HEK293T (cell line): ENCODE measurements around the gene EFCAB5.
"Not testable (repeated sequence)": the region's sequence is repeated elsewhere in the genome, so short reads cannot be mapped to it uniquely, and the experiment has no call there.

Experiments
- CTCF ChIA-PET: fragments of 350-600 bp; formaldehyde crosslinking; extraction: SDS; loops from one replicate; lab custom pipeline; 2021; ENCODE audit warnings: antibody characterized with exemption, inconsistent platforms; lab: Yijun Ruan, JAX
- POLR2A ChIA-PET: fragments of 350-600 bp; formaldehyde crosslinking; extraction: SDS; loops from one replicate; lab custom pipeline; 2020; ENCODE audit warnings: antibody characterized with exemption, inconsistent platforms; lab: Yijun Ruan, JAX
- DNase-seq: peaks from one replicate; pipeline ENCODE4 v3.0.0; 2012; ENCODE audit warnings: mixed read lengths; ENCODE audit errors: extremely low spot score
- ARNT ChIP-seq: fragments of 450-650 bp; IDR thresholded peaks from 2 replicates; pipeline ENCODE4 v1.6.1; 2017; ENCODE audit warnings: mild to moderate bottlenecking
- BHLHE40 ChIP-seq: fragments of 450-650 bp; IDR thresholded peaks from 2 replicates; pipeline ENCODE4 v1.6.1; 2016; ENCODE audit warnings: mild to moderate bottlenecking, moderate library complexity, borderline replicate concordance
- CTBP1 ChIP-seq: fragments of 450-650 bp; IDR thresholded peaks from 2 replicates; pipeline ENCODE4 v1.6.1; 2016; ENCODE audit warnings: borderline replicate concordance
- ELF4 ChIP-seq: fragments of 450-650 bp; IDR thresholded peaks from 2 replicates; pipeline ENCODE4 v1.6.1; 2017; ENCODE audit warnings: antibody characterized with exemption
- FOXA1 ChIP-seq: fragments of 450-650 bp; IDR thresholded peaks from 2 replicates; pipeline ENCODE4 v1.6.1; 2016; ENCODE audit warnings: mild to moderate bottlenecking
- FOXK2 ChIP-seq: fragments of 450-650 bp; IDR thresholded peaks from 2 replicates; pipeline ENCODE4 v1.6.1; 2016; ENCODE audit warnings: mild to moderate bottlenecking
- FOXM1 ChIP-seq: fragments of 450-650 bp; IDR thresholded peaks from 2 replicates; pipeline ENCODE4 v1.6.1; 2017; ENCODE audit warnings: mild to moderate bottlenecking, borderline replicate concordance
- HDGF ChIP-seq: fragments of 450-650 bp; IDR thresholded peaks from 2 replicates; pipeline ENCODE4 v1.6.1; 2017; ENCODE audit warnings: antibody characterized with exemption, borderline replicate concordance
- L3MBTL2 ChIP-seq: fragments of 450-650 bp; conservative IDR thresholded peaks from 2 replicates; pipeline ENCODE4 v1.6.1; 2016; ENCODE audit warnings: mild to moderate bottlenecking
- LEF1 ChIP-seq: fragments of 450-650 bp; IDR thresholded peaks from 2 replicates; pipeline ENCODE4 v1.6.1; 2017; ENCODE audit warnings: mild to moderate bottlenecking, borderline replicate concordance
- NFRKB ChIP-seq: fragments of 450-650 bp; IDR thresholded peaks from 2 replicates; pipeline ENCODE4 v1.6.1; 2016; ENCODE audit warnings: mild to moderate bottlenecking, moderate library complexity
- SP1 ChIP-seq: fragments of 450-650 bp; IDR thresholded peaks from 2 replicates; pipeline ENCODE4 v1.6.1; 2017
- SUZ12 ChIP-seq: fragments of 450-650 bp; IDR thresholded peaks from 2 replicates; pipeline ENCODE4 v1.6.1; 2016; ENCODE audit warnings: mild to moderate bottlenecking
- TARDBP ChIP-seq: fragments of 450-650 bp; IDR thresholded peaks from 2 replicates; pipeline ENCODE4 v1.6.1; 2016
- ZNF384 ChIP-seq: fragments of 450-650 bp; IDR thresholded peaks from 2 replicates; pipeline ENCODE4 v1.6.1; 2016
- TF ChIP-seq, protein P1 (sequence below): fragments of 450-650 bp; IDR thresholded peaks from 2 replicates; pipeline ENCODE4 v1.6.1; 2016

Gene EFCAB5

GRCh38 chr17:29945281-29945680, 3.8 kb downstream of the EFCAB5 start:
- TF ChIP-seq SP1: no peak
- TF ChIP-seq ELF4: no peak
- TF ChIP-seq SUZ12: no peak
- TF ChIP-seq FOXK2: no peak
- no peak for TF ChIP-seq ZNF384
- TF ChIP-seq BHLHE40: no peak

GRCh38 chr17:29948448-29949215, 7.2 kb downstream of the EFCAB5 start:
- CTCF ChIA-PET: interaction anchor here (1.0 kb wide), 1 partner anchor 155 kb away, joined by 3 read pairs; no protein-coding TSS in a partner anchor
- POLR2A ChIA-PET: no interaction called here
- no peak for DNase-seq
- TF ChIP-seq HDGF (no peak), FOXK2 (no peak), TARDBP (no peak), ARNT (no peak), CTBP1 (no peak), BHLHE40 (no peak), L3MBTL2 (no peak), FOXM1 (no peak), SP1 (no peak), NFRKB (no peak)
- TF ChIP-seq, protein P1, sequence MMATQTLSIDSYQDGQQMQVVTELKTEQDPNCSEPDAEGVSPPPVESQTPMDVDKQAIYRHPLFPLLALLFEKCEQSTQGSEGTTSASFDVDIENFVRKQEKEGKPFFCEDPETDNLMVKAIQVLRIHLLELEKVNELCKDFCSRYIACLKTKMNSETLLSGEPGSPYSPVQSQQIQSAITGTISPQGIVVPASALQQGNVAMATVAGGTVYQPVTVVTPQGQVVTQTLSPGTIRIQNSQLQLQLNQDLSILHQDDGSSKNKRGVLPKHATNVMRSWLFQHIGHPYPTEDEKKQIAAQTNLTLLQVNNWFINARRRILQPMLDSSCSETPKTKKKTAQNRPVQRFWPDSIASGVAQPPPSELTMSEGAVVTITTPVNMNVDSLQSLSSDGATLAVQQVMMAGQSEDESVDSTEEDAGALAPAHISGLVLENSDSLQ: no peak

More at GRCh38 chr17:29945281-29945680, 3.8 kb downstream of the EFCAB5 start:
- POLR2A ChIA-PET: no interaction called here
- CTCF ChIA-PET: no interaction called here
- no peak for DNase-seq

DNA sequence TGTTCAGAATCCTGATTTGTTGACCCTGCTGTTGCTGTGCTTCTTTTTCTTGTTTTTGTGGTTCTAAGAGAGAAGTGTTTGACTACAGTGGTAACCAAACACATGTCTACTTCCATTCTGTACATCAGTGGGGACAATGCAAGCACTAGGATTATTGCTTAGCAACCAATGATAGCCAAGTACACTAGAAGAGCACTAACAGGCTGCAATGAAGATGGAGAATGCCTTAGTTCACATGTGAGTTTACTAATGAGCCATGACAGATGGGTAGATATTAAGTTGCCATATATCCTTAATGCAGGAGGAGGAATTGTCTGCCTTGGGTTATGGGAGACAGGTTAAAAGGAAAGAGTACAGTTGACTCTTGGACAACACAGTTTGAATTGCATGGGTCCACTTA, 8.3 kb downstream of the EFCAB5 start:
- TF ChIP-seq ZNF384 (no peak), FOXK2 (no peak), TARDBP (no peak)
- ChIA-PET CTCF (no interaction called here), POLR2A (no interaction called here)
- no peak for DNase-seq

- ChIA-PET CTCF (interaction anchor here (0.6 to 1.1 kb wide), 2 partner anchors 13 to 23 kb away, joined by 3 read pairs; partner anchors contain the start of gene EFCAB5), POLR2A (no interaction called here)
- no peak for DNase-seq
- TF ChIP-seq SUZ12 (no peak), ZNF384 (no peak), FOXA1 (no peak), NFRKB (no peak), FOXM1 (no peak), HDGF (no peak), ELF4 (no peak), TARDBP (no peak), ARNT (no peak), LEF1 (no peak), BHLHE40 (no peak), SP1 (no peak), FOXK2 (no peak)
- TF ChIP-seq, protein P1: no peak
These were observed 13.0 kb downstream of the EFCAB5 start for GRCh38 chr17:29954405-29954804.

DNA sequence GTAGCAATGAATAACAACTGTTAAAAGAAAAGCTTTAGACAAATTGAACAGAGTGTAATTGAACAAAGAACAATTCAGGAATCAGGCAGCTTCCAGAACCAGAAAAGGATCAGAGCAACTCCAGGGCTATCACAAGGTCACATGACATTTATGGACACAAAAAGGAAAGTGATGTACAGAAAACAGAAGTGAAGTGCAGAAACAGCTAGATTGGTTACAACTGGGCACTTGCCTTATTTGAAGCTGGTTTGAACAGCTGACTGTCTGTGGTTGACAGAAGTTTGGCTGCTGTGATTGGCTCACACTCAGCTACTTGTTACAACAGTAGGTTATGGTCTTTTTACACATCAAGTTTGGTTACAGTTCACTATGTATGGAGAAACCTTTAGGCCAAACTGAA, 14.8 kb downstream of the EFCAB5 start:
- CTCF ChIA-PET: no interaction called here
- POLR2A ChIA-PET: no interaction called here
- TF ChIP-seq ARNT (no peak), L3MBTL2 (no peak), SUZ12 (no peak), TARDBP (no peak), FOXA1 (no peak), BHLHE40 (no peak), SP1 (no peak), HDGF (no peak), FOXM1 (no peak), ELF4 (no peak), CTBP1 (no peak), LEF1 (no peak), ZNF384 (no peak), NFRKB (no peak), FOXK2 (no peak)
- TF ChIP-seq, protein P1: no peak
- DNase-seq: no peak

GRCh38 chr17:29957488-29957887, 16.1 kb downstream of the EFCAB5 start:
- DNase-seq, POLR2A ChIA-PET, CTCF ChIA-PET: not testable (repeated sequence)
